NCI-H2029 treated with DMSO at 0.1 percent for 48 hours (cell line): Measurements from ENCODE around the gene ALCAM.

Experiments
- DNase-seq: peaks from one replicate; lab custom pipeline; 2025; lab: John Stamatoyannopoulos, UW

The ALCAM gene

DNA sequence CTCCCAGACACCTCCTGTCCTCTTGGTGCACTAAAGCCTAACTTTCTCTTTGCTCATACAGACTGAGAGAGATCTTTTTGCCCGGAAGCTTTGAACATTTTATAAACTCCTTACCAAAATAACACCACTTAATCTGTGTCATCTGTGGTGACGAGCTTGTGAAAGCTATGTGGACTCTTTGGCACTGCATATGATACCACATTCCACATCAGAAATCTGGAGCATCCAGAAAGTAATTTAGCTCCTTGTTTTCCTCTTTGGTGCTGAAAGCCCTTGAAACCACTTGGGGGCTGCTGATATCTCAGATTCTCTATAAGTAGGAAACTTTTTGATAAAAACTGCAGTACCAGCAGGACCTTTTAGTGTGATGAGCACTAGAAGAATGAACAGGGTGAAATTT, 128.3 kb downstream of the ALCAM start:
- DNase-seq: no peak

DNA sequence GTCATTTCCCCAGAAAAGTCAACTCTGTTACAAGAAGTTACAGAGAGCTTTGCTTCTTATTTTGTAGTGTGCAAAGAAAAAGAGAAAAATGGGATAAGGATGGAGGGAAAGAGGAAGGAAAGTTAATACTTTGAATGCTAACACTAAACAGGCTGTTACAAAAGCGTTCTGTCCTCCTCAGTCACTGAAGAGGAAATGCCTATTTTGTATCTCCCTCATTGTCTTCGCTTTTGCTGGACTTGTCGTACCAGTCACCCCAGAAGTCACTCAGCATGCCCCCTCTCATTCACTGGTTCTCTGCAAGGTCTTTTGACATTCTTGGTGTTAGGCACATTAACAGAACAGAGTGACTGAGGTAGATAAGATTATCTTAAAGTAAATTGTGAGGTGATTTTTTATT, 129.6 kb downstream of the ALCAM start:
- DNase-seq: no peak

DNA sequence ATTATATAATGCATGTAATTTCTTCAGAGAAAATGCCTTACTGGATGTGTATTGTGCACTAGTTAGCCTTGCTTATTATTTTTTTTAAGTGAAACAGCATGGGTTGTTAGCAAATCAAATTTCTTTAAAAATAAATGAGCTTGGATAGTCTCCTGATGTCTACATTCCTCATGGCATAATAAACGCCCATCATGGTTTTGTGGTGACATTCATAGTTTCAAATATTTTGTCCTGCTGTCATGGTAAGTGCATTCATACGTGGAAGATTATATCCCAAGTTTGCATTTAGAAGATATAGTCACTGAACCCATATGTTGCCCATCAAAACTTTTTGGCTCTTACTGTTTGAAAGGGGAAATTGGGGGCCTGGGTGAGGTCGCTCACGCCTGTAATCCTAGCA, 130.7 kb downstream of the ALCAM start:
- no peak for DNase-seq

DNA sequence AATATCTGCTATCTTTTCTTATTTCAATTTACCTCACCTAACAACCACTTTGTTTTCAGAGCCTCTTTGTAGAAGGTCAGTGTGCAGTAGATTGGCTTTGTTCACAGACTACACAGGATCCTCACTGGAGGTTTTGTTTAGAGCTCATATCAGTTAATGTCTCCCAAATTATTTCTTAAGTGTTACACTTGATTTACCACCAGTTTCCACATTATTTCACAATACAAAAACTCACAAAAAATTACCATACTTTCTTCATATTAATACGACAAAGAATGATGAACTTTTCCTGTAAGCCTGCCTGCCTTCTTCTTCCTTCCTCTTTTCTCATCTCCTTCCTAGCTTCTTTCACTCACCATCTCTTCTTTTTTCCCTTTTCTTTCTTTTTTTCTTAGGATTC, 133.3 kb downstream of the ALCAM start:
- no peak for DNase-seq

DNA sequence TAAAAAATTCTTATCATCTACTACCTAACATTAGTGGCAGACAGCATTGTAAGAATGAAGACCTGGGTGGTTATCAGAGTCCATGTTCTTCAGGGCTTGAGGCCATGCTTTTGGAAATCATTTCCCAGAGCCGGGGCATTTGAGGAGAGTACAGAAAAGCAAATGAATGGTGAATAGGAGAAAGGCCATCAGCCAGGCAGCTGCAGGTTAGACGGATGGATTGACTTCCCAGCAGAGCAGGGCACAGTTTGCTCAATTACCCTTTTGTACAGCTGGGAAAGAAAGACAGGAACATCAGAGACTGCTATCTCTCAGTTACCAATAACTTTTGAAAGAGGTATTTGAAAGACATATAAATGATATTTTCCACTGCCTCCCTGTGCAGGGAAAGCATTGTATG, 135.6 kb downstream of the ALCAM start:
- peak; percentile 13 for DNase-seq

DNA sequence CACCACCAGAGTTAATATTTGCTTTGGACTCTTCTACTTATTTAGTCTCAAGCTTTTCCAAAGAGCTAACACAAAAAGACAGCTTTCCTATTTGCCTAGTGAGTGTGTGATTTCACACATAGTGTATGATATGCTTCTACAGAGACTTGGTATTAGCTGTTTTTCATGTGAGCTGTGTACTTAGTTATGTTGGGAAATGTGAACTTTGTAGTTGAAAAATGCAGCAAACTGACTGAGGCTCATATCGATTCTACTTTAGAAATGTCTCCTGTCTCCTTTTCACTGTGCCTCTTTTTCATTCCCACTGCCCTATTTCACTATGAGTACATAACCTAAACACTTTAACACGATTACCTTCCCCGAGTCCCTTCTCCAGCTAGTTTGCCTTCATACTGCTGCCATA, 136.5 kb downstream of the ALCAM start:
- DNase-seq: peak; percentile 19

DNA sequence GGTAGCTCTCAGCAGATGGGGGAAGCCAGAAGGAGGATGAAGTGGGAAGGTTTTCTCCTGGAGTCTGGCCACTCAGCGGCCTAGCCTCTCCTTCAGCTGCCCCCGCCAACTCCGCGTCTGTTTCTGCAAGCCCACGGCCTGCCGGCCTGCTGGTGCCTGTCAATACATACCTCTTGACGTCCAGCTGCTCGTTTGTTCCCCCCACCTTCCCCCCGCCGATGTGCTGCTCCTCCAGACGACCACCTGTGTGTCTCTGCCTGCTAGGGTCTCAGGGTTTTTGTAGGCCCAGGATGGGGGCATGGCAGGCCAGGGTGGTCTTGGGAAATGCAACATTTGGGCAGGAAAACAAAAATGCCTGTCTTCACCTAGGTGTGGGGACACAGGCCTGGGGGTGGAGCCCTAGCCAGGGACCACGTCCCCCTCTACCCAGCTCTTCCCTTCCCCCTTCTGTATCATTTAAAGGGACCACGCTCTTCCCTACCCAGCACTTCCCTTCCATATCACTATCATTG, 137.8 kb downstream of the ALCAM start:
- no peak for DNase-seq

DNA sequence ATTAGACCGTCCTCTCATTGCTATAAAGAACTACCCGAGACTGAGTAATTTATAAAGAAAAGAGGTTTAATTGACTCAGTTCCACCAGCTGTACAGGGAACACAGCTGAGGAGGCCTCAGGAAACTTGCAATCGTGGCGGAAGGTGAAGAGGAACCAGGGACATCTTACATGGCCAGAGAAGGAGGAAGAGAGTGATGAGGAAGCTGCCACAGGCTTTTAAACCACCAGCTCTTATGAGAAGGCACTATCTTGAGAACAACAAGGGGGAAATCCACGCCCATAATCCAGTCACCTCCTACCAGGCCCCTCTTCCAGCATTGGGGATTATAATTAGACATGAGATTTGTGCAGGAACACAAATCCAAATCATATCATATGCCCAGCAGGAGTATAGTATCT, 138.5 kb downstream of the ALCAM start:
- no peak for DNase-seq

DNA sequence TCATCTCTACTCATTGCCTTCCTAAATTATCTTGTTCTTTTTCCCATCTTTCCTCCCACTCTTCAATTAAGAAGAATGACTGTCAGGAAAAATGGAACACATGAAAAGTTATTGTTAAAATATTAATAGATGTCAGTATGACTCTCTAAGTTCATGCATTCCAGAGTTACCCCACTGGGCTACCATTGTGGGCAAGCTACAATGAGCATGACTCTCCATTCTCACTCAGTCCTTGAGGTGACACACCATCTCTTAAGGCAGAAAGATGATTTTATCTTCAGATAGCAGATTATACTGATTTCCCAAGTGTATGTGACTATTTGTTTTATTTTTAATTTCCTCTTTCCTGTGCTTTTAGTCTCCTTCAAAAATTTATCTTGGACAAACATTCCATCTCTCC, 144.3 kb downstream of the ALCAM start:
- DNase-seq: no peak

DNA sequence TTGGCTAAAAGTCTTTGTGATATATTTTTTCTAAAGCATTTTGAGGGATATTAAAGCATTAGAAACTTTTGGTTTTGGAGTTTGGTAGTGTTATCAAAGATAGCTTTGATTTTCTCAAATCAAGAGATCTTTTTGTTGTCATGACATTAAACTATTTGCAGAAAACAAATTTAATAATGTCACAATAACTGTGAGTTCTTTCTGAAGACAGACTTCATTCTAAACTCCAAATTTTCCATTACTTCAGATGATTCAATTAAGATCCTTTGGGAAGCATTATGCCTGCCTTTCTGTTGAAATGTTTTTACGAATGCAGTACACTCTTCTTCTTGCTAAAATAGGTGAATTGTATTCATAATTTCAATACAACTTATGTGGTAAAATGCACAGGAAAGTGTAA, 145.4 kb downstream of the ALCAM start:
- DNase-seq: no peak

DNA sequence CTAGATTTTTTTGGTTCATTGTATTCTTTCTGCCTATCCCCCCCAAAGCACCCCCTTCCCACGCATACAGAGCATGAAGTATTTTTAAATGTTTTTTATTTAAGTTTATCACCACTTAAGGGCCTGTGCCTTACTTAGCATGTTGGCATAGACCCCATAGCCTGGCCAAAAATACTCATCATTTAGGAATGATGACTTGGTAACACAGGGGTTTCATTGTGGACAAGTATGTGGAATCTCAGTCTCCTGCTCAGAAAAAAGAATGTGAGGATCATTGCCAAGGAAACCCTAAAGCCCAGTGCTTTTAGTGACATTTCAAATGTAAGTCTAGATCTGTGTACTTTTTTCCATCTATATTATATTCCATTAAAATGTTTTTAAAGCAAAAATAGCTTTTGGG, 146.3 kb downstream of the ALCAM start:
- no peak for DNase-seq

DNA sequence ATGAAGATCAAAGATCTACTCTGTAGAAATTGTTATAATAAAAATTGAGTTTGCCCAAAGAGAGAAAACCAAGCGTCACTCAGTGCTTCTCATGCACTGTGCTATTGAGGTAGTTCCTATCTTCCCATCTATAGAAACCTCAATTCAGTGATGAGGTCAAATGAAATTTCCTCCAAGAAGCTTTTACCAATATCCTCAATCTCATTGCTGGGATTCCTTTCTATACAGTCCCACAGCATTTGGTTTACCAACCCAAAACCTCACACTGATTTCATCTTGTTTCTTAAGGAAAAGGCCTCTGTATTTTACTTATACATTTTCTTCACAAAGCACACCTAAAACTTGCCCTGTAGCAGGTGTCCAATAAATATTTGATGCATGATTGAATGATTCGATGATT, 147.2 kb downstream of the ALCAM start:
- no peak for DNase-seq

DNA sequence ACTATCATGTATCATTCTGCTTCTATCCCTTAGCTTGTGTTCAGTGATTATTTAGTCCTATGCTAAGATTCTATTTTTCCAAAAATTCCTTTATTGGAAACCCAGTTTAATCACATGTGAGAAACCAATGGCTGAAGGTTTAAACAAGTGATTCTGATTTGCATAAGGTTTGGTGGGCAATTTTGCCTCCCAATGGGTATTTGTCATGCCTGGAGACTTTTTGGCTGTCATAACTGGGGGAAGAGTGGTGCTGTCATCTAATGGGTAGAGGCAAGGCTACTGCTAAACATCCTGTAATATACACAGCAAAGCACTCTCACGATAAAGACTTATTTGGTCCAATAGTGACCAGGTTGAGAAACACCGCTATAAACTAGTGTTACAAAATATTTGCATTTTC, 148.7 kb downstream of the ALCAM start:
- no peak for DNase-seq

DNA sequence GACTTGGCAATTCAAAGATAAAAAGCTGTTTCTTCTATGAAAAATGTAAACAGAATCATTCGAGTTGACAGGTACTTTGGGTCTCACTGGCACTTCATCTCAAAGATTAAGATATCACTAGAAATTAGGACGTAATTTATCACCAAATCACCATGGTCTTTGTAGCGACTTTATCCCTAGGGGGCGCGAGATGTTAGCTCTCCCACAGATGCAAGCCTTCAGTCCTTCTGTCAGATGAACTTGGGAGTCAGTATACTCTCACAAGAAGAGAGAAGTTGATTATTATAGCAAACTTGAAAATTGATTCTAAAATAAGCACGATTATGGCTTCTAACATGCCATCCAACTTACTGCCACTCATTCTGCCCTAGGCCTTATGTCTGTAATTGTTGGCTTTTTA, 150.3 kb downstream of the ALCAM start:
- no peak for DNase-seq

DNA sequence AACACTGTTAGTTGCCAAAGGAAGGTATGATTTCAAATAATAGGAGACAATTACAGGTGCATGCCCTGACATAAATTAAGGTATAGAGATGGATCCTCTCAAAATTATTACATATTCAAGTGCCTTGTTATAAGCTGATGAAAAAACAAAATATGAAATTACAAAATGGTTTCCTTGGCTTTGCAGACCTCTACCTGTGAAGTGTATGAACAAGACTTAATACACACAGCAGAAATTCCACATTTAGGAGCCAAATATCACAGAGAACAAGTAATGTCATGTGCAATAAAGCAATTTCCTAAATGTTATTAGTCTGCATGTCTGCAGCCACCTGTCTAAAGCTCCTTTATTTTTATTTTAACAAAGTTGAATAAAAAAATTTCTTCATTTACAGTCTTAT, 151.5 kb downstream of the ALCAM start:
- DNase-seq: no peak

DNA sequence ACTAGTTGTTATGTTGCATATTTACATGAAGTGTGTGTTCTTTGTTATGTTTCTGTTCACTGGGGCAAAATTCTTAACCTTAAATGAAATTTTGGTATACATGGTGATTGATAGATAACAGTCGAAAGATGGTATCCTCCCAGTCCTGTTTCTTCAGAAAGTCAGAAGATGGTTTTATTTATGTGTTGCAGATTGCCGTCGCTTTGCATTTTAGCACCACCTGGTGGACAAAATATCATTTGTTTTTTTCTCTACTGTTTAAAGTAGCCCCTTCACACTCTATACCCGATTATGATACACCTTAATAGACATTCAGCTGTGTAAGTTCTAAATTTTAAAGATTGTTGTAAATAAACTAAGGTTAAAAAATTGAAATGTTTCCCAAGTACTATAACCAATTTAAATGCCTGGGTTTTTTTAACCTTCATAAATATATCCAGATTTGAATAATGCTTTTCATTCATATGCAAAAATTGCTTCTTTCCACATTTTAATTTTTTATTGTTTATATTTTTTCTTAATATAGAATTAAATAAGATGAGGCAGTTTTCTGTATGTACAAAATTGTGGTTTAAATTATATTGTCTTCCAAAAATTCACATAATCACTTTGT, 152.2 kb downstream of the ALCAM start:
- DNase-seq: peak; percentile 72

DNA sequence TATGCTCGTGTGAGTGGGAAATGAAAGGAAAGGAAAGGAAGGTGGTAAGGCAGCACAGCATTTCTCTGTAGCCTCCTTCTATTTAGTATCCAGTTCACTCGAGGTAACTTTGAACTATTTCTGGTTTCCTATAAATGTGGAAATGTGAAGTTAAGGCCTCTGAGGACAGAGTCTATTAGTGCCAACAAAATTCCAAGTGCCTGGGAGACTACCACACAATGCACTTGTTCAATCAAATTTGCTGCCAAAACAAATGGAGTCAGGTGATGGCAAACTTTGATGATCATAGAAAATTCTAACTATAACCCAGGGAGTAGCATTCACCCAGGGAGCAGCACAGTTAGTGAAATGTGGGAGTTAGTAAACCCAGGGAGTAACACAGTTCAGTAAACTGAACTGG, 155.1 kb downstream of the ALCAM start:
- DNase-seq: no peak

DNA sequence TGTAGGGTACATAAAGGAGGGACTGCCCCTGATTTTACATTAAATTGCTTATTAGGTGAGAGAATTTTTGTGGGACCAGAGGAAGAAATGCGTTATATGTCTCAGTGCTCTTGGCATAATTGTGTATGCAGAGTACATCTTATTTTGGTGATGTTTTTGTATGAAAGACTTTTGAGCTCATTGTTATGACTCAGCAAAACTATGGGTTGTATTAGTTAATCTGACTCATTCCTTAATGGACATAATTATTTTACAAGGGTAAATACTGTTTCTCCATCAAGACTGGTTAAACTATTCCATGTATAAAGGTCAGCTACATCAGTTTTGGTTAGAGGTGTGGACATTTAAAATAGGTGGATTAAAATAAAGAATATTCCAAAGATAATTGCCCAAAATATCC, 156.8 kb downstream of the ALCAM start:
- DNase-seq: no peak

DNA sequence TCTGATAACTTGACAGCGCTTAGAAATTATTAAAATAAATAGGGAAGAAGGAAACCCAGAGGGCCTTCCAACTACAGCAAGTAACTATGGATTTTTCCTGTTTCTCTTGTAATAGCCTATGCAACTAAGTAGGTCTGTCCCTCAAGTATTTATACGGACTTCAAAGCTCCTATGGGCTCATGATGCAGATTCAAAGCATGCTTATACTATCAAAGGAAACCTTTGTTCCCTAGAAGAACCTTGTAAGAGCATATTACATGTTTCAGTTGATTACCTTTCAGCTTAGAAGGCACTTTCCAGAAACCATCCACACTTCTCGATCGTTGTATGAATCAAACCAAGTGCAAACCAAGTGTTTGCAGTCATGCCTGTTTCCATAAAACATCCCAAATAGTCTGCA, 158.8 kb downstream of the ALCAM start:
- DNase-seq: no peak

DNA sequence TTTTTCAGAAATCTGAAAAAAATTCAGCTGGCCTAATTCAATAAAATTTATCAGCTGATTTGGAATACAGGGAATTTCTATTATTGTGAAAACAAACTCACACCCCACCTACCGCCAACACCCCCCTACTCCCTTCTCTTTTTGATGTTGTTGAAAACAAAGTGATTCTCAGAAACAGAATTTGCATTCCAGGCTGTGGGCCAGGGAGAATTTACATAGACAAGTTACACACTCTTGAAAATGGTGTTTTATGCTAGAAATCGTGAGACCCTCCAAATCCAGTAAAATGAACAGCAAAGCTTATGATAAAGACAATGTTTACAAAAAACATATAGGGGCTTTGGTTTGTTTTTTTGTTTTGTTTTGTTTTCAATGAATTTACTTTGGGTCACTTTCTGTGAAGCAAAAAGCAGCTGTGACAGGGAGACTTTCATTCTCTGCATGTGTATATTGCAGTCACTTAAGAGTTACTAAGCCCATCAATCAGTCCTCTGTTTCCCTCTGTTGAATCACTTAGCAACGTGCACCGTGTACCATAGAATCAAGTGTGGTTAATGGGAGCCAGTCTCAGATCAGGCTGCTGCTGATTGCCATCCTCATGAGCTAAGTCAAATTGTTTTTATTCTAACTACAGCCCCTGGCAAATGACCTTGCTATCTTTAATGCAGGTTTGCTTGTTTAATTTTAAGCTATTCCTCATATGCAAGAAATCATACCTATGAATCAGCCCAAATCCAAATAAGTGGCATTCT, 159.8 kb downstream of the ALCAM start:
- DNase-seq: no peak

DNA sequence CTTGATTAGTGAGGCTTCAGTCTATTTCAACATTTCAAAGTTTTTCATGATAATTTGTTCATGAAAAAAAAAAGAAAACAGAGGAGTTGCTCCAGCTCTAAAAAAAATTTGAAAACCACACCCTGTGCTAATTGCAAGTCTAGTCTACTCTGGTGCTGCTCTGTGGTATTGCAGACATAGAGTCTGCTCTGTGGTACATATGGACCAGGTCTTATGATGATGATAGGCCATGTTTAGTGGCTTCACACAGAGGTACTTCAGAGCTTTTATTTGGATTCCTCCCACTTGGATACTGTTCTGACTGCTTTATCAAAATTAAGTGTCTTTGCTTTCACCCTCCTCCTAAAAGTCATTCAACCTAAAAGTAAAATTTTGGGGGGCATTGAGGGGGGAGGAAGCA, 160.8 kb downstream of the ALCAM start:
- peak; percentile 47 for DNase-seq

DNA sequence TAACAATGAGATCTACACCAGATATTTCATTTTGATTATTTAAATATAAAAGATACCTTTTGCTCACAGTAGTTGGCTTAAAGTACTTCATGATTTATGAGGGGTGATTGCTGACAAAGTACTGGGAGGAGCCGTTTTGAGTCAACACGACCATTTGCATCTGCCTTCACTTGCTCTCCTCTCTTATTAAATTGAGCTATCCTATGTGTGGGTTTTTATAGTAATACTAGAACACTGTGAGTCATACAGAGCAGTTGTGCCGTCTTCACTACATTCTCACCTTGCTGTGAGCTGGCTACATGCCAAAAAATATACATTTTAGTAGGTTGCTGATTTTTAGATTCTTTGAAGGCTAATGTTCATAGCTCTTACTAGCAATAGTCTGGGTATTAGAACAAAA, 161.2 kb downstream of the ALCAM start:
- peak; percentile 76 for DNase-seq

DNA sequence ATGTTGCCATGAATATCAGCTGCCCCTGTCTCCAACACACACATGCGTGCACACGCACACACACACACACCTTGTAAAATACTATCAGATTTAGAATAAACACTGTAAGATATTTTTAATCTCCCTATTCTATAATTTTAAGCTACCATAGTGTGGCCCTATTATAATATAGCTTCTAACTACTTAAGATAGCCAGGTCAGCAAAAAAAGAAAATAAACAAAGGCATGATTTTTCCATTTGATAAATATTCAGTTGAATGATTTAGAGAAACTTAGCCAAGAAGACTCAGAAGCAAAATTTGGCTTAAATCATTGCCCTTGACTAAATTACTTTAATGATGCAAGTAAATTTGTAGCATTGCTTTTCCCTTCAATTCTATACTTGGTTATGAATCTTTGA, 162.2 kb downstream of the ALCAM start:
- DNase-seq: no peak

DNA sequence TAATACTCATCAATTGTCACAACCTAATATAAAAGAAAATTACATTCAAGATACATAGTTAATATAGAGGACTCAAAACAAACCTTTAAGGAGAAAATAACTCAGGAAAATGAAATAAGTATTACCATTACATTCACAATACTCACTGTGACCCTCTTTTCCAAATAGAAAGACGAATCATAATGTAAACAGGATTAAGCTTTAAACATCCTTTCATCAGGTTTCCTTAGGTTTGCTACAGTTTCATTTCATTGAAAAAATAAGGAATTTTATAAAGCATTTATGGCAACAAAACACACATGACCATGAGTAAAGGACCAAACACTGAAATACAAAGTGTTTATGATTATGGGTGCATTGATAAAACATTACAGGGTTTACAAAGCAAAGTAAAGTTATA, 162.7 kb downstream of the ALCAM start:
- no peak for DNase-seq
